Hepatocyte (in vitro differentiated cells): ENCODE data around the gene ZNF581.

Experiments used
- CTCF ChIP-seq: fragments of 200-600 bp; sonication (generic); IDR thresholded peaks from 2 replicates; pipeline ENCODE4 v1.5.1; 2016; ENCODE audit warnings: antibody characterized with exemption, mild to moderate bottlenecking; ENCODE audit not compliant: poor library complexity
- EZH2 ChIP-seq: fragments of 200-600 bp; sonication (generic); IDR thresholded peaks from 2 replicates; pipeline ENCODE4 v1.6.1; 2016; ENCODE audit warnings: antibody characterized with exemption, mild to moderate bottlenecking, borderline replicate concordance

- TF ChIP-seq CTCF, result no peak
- TF ChIP-seq EZH2, result no peak
Observed at GRCh38 chr19:55641426-55642152, 1.9 kb upstream of the ZNF581 start.
